Prostate gland (tissue), 1 donor: ENCODE data around the gene NOD2.

Experiments
- POLR2A ChIP-seq: fragments of 450-650 bp; IDR thresholded peaks from one replicate; pipeline ENCODE4 v1.6.1; 2016; ENCODE audit warnings: antibody characterized with exemption, mild to moderate bottlenecking
- POLR2AphosphoS5 ChIP-seq: sonication (generic); formaldehyde crosslinking; IDR thresholded peaks from one replicate; pipeline ENCODE4 v1.6.1; 2017; ENCODE audit warnings: antibody characterized with exemption

- TF ChIP-seq POLR2AphosphoS5 (no peak), POLR2A (no peak)
Observed at GRCh38 chr16:50653633-50654519, 39.5 kb upstream of the NOD2 start.
